Activated T-helper 2 cell treated with anti-CD3 and anti-CD28 coated beads, Interferon-gamma antibody, Interleukin-2, Interleukin-4, amounts not matched to agents 10 μg/mL and 5 μg/mL and 100 μg/mL, durations not matched to agents 14 hours and 24 hours and 36 hours (primary cell): ENCODE measurements around the gene LPGAT1. TPM values are rescaled to one million over a fixed set of nuclear protein-coding genes. Genes with fewer than 3 reads are reported as not detected.
"Not testable (repeated sequence)": the region's sequence is repeated elsewhere in the genome, so short reads cannot be mapped to it uniquely, and the experiment has no call there.

Experiments used
- DNase-seq: peaks from one replicate; pipeline ENCODE4 v3.0.0; 2021; ENCODE audit warnings: low spot score
- H3K27ac Mint-ChIP-seq: one replicate; pipeline ENCODE4 v1.8.0; 2021; ENCODE audit warnings: mixed read lengths
- H3K27me3 Mint-ChIP-seq: one replicate; pipeline ENCODE4 v1.8.0; 2021; ENCODE audit warnings: low read depth, mixed read lengths
- H3K36me3 Mint-ChIP-seq: one replicate; pipeline ENCODE4 v1.8.0; 2021; ENCODE audit warnings: low read depth, mixed read lengths
- H3K4me1 Mint-ChIP-seq: one replicate; pipeline ENCODE4 v1.8.0; 2021; ENCODE audit warnings: low read depth, mixed read lengths
- H3K4me3 Mint-ChIP-seq: one replicate; pipeline ENCODE4 v1.8.0; 2021; ENCODE audit warnings: low read depth, mild to moderate bottlenecking, moderate library complexity, mixed read lengths
- H3K9me3 Mint-ChIP-seq: one replicate; pipeline ENCODE4 v1.8.0; 2021; ENCODE audit warnings: mixed read lengths
- intact Hi-C: fragments of 100-400 bp; cut with micrococcal nuclease; formaldehyde crosslinking; loops from one replicate; pipeline ENCODE4 v1.15.1; 2023
- total RNA-seq: library from RNA; stranded (reverse); gene quantifications from 2 replicates; pipeline ENCODE4 v1.2.3, GENCODE V29; 2022

The LPGAT1 gene
- total RNA-seq = 27.8 and 31.1 TPM in 2 replicates

GRCh38 chr1:211830328-211831142 is at the start of gene LPGAT1:
TSS of gene LPGAT1 (minus strand) at chr1:211830763. CDS start at chr1:211829296, 1,467 bp downstream.
- peaks cover 19% of the 10 kb centered on the region for H3K36me3 Mint-ChIP-seq
- DNase-seq = peak; percentile 67
- H3K4me1 Mint-ChIP-seq = peaks cover 55% of the 10 kb centered on the region
- H3K9me3 Mint-ChIP-seq = no peaks in the 10 kb centered on the region
- peak within 1 kb of the TSS; percentile 92 for H3K4me3 Mint-ChIP-seq
- H3K27ac Mint-ChIP-seq = peak within 1 kb of the TSS; percentile 78
- intact Hi-C loops = loop anchor here (1.0 to 10.0 kb wide), 4 partner anchors 132 to 503 kb away; partner anchors contain the start of genes PPP2R5A, SLC30A1 and TRAF5
- H3K27me3 Mint-ChIP-seq = peaks cover 6% of the 10 kb centered on the region

GRCh38 chr1:211879475-211879874 is 48.9 kb upstream of the LPGAT1 start:
- H3K27ac Mint-ChIP-seq = no peak overlapping the region
- intact Hi-C loops = no loop called here
- DNase-seq = no peak
- H3K4me3 Mint-ChIP-seq = no peak overlapping the region
- H3K36me3 Mint-ChIP-seq = no peaks in the 10 kb centered on the region
- no peaks in the 10 kb centered on the region for H3K9me3 Mint-ChIP-seq
- H3K4me1 Mint-ChIP-seq = no peaks in the 10 kb centered on the region
- peaks cover 3% of the 10 kb centered on the region for H3K27me3 Mint-ChIP-seq

- no peak for DNase-seq
- no peaks in the 10 kb centered on the region for H3K36me3 Mint-ChIP-seq
- no peak overlapping the region for H3K4me3 Mint-ChIP-seq
- no peaks in the 10 kb centered on the region for H3K4me1 Mint-ChIP-seq
- intact Hi-C loops = no loop called here
- H3K27me3 Mint-ChIP-seq = peaks cover 7% of the 10 kb centered on the region
- H3K9me3 Mint-ChIP-seq = no peaks in the 10 kb centered on the region
- H3K27ac Mint-ChIP-seq = no peak overlapping the region
Observed at GRCh38 chr1:211876851-211877590, 46.5 kb upstream of the LPGAT1 start.

GRCh38 chr1:211875541-211875940 is 45.0 kb upstream of the LPGAT1 start:
- no peaks in the 10 kb centered on the region for H3K36me3 Mint-ChIP-seq

GRCh38 chr1:211874521-211875347 is 44.2 kb upstream of the LPGAT1 start:
- H3K9me3 Mint-ChIP-seq = no peaks in the 10 kb centered on the region
- H3K4me1 Mint-ChIP-seq = no peaks in the 10 kb centered on the region
- no peak overlapping the region for H3K4me3 Mint-ChIP-seq
- H3K36me3 Mint-ChIP-seq = no peaks in the 10 kb centered on the region
- intact Hi-C loops = no loop called here
- DNase-seq = no peak
- peaks cover 12% of the 10 kb centered on the region for H3K27me3 Mint-ChIP-seq
- no peak overlapping the region for H3K27ac Mint-ChIP-seq

More at GRCh38 chr1:211875541-211875940, 45.0 kb upstream of the LPGAT1 start:
- H3K4me3 Mint-ChIP-seq = no peak overlapping the region
- H3K9me3 Mint-ChIP-seq = no peaks in the 10 kb centered on the region
- no peak overlapping the region for H3K27ac Mint-ChIP-seq
- H3K4me1 Mint-ChIP-seq = no peaks in the 10 kb centered on the region
- DNase-seq = no peak
- H3K27me3 Mint-ChIP-seq = peaks cover 7% of the 10 kb centered on the region
- intact Hi-C loops = no loop called here

- intact Hi-C loops = not testable (repeated sequence)
Observed at GRCh38 chr1:211873731-211874130, 43.2 kb upstream of the LPGAT1 start.

GRCh38 chr1:211870156-211870555 is 39.6 kb upstream of the LPGAT1 start:
- H3K9me3 Mint-ChIP-seq = no peaks in the 10 kb centered on the region
- no peak for DNase-seq
- H3K27ac Mint-ChIP-seq = no peak overlapping the region
- H3K4me3 Mint-ChIP-seq = no peak overlapping the region
- no peaks in the 10 kb centered on the region for H3K36me3 Mint-ChIP-seq
- H3K4me1 Mint-ChIP-seq = no peaks in the 10 kb centered on the region
- intact Hi-C loops = no loop called here
- peaks cover 40% of the 10 kb centered on the region for H3K27me3 Mint-ChIP-seq

More at GRCh38 chr1:211873731-211874130, 43.2 kb upstream of the LPGAT1 start:
- H3K4me3 Mint-ChIP-seq, H3K9me3 Mint-ChIP-seq, H3K27ac Mint-ChIP-seq, H3K4me1 Mint-ChIP-seq, DNase-seq, H3K36me3 Mint-ChIP-seq: not testable (repeated sequence)
- peaks cover 18% of the 10 kb centered on the region for H3K27me3 Mint-ChIP-seq

- no peak overlapping the region for H3K4me3 Mint-ChIP-seq
- no peak overlapping the region for H3K27ac Mint-ChIP-seq
- intact Hi-C loops = no loop called here
- H3K27me3 Mint-ChIP-seq = peaks cover 50% of the 10 kb centered on the region
- H3K9me3 Mint-ChIP-seq = peaks cover 8% of the 10 kb centered on the region
- H3K36me3 Mint-ChIP-seq = no peaks in the 10 kb centered on the region
- peaks cover 4% of the 10 kb centered on the region for H3K4me1 Mint-ChIP-seq
- DNase-seq = no peak
Observed at GRCh38 chr1:211865180-211865579, 34.6 kb upstream of the LPGAT1 start.

GRCh38 chr1:211859405-211859804 is 28.8 kb upstream of the LPGAT1 start:
- DNase-seq = no peak
- Mint-ChIP-seq H3K27me3 (peaks cover 14% of the 10 kb centered on the region), H3K4me1 (peaks cover 4% of the 10 kb centered on the region), H3K27ac (no peak overlapping the region), H3K9me3 (peaks cover 37% of the 10 kb centered on the region), H3K4me3 (no peak overlapping the region), H3K36me3 (peaks cover 3% of the 10 kb centered on the region)
- intact Hi-C loops = no loop called here

GRCh38 chr1:211851174-211851573 is 20.6 kb upstream of the LPGAT1 start:
- Mint-ChIP-seq H3K27me3 (peaks cover 6% of the 10 kb centered on the region), H3K36me3 (no peaks in the 10 kb centered on the region), H3K4me3 (no peak overlapping the region), H3K27ac (no peak overlapping the region), H3K4me1 (no peaks in the 10 kb centered on the region), H3K9me3 (peaks cover 3% of the 10 kb centered on the region)
- DNase-seq = no peak
- intact Hi-C loops = no loop called here

- no peak overlapping the region for H3K27ac Mint-ChIP-seq
- peaks cover 2% of the 10 kb centered on the region for H3K36me3 Mint-ChIP-seq
- H3K9me3 Mint-ChIP-seq = no peaks in the 10 kb centered on the region
- DNase-seq = no peak
- peaks cover 31% of the 10 kb centered on the region for H3K4me1 Mint-ChIP-seq
- H3K4me3 Mint-ChIP-seq = no peak overlapping the region
- H3K27me3 Mint-ChIP-seq = peaks cover 3% of the 10 kb centered on the region
- intact Hi-C loops = no loop called here
Observed at GRCh38 chr1:211843507-211844298, 13.1 kb upstream of the LPGAT1 start.

- no peaks in the 10 kb centered on the region for H3K9me3 Mint-ChIP-seq
- intact Hi-C loops = no loop called here
Observed at GRCh38 chr1:211843018-211843417, 12.5 kb upstream of the LPGAT1 start.

More at GRCh38 chr1:211843018-211843417, 12.5 kb upstream of the LPGAT1 start:
- Mint-ChIP-seq H3K27me3 (peaks cover 3% of the 10 kb centered on the region), H3K36me3 (peaks cover 2% of the 10 kb centered on the region), H3K4me3 (no peak overlapping the region), H3K27ac (peak overlapping the region; percentile 3), H3K4me1 (peaks cover 35% of the 10 kb centered on the region)
- DNase-seq = no peak
